ENCODE results near the gene PTPRO. TPM values are rescaled to one million over a fixed set of nuclear protein-coding genes. Genes with fewer than 3 reads are reported as not detected.

PTPRO gene
- total and polyA plus RNA-seq, 8 donors: 0.35 to 11.6 (median 0.68) TPM; not detected in 3

DNA sequence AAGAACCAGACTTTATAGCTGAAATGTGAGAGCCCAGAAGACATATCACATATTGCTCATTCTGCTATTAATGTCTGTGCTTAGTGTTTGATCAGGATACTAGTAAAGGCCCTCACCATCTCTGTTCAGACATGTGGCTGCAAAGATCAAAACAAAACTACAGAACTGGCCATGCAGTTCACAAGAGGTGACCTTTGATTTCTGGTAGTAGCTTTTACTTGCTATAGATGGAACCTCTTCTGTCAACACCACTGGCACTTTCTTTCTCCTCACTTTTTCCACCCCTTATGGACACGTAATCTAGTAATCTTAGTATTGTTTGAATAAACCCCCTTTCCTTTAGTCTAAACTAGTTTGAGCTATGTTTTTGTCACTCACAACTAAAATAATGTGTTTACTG is 252.0 kb downstream of the PTPRO start:
- DNase-seq: no peak
- peaks cover 0 to 12% (median 5%) of the 10 kb centered on the region in 4 donors for H3K4me1 ChIP-seq
- intact Hi-C loops (cut with DNase I; ENCODE audit: low total_unique reads): no loop called here
- no peaks in the 10 kb centered on the region for H3K9me3 ChIP-seq
- no peaks in the 10 kb centered on the region for H3K36me3 ChIP-seq
- TF ChIP-seq EP300 (IDR thresholded peaks at IDR 0.05): no peak
- TF ChIP-seq, protein P1, sequence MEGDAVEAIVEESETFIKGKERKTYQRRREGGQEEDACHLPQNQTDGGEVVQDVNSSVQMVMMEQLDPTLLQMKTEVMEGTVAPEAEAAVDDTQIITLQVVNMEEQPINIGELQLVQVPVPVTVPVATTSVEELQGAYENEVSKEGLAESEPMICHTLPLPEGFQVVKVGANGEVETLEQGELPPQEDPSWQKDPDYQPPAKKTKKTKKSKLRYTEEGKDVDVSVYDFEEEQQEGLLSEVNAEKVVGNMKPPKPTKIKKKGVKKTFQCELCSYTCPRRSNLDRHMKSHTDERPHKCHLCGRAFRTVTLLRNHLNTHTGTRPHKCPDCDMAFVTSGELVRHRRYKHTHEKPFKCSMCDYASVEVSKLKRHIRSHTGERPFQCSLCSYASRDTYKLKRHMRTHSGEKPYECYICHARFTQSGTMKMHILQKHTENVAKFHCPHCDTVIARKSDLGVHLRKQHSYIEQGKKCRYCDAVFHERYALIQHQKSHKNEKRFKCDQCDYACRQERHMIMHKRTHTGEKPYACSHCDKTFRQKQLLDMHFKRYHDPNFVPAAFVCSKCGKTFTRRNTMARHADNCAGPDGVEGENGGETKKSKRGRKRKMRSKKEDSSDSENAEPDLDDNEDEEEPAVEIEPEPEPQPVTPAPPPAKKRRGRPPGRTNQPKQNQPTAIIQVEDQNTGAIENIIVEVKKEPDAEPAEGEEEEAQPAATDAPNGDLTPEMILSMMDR (IDR thresholded peaks at IDR 0.05): no peak
- no peak for TF ChIP-seq POLR2AphosphoS5 (IDR thresholded peaks at IDR 0.05)
- TF ChIP-seq POLR2A (IDR thresholded peaks at IDR 0.05): no peak
- H3K4me3 ChIP-seq: no peak overlapping the region
- no peaks in the 10 kb centered on the region for H3K27me3 ChIP-seq
- WGBS, 5 donors: 71 to 86% (median 83%) methylated on average over 1 of the region's 1 CpG
- H3K27ac ChIP-seq: no peak overlapping the region

DNA sequence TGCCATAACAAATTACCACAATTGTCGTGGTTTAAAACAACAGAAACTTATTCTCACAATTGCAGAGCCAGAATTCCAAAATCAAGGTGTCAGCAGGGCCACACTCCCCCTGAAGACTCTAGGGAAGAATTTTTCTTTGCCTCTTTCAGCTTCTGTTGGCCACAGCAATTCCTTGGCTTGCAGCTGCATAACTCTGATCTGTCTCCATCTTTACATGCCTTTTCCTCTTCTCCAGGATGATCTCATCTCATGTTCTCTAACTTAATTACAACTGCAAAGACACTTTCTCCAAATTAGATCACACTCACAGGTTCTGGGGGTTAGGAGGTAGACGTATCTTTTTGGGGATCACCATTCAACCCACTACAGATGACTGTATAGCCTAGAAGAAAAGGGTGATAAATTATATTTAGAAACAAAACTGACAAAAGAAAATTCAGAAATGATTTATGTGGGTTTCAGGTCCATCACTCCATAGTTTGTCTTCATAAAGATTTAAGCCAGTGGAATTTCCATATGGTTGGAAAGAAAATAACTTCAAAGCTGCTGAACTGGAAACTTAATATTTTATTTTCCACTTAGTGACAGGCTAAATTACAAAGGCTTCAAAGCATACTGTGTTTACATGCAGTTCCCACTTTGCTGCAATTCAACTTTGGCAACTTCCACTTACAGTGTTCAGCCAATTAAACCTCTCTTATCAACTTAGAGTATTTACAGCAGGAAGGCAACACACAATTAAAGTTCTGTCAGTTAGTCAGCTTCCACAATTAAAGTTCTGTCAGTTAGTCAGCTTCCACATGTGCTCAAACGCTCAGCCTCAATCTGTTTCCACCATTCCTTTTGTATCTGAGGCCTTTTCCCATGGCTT is 253.6 kb downstream of the PTPRO start:
- Histone ChIP-seq H3K9me3 (no peaks in the 10 kb centered on the region), H3K27me3 (no peaks in the 10 kb centered on the region), H3K4me1 (peaks cover 0 to 7% (median 2%) of the 10 kb centered on the region in 4 donors), H3K36me3 (no peaks in the 10 kb centered on the region), H3K4me3 (no peak overlapping the region), H3K27ac (no peak overlapping the region)
- 47 to 60% (median 56%) methylated on average over 3 of the region's 3 CpGs for WGBS, 5 donors
- TF ChIP-seq EP300 (IDR thresholded peaks at IDR 0.05): no peak
- TF ChIP-seq, protein P1 (IDR thresholded peaks at IDR 0.05): no peak
- TF ChIP-seq POLR2AphosphoS5 (IDR thresholded peaks at IDR 0.05): no peak
- no peak for TF ChIP-seq POLR2A (IDR thresholded peaks at IDR 0.05)
- intact Hi-C loops (cut with DNase I; ENCODE audit: low total_unique reads): no loop called here
- DNase-seq: no peak

DNA sequence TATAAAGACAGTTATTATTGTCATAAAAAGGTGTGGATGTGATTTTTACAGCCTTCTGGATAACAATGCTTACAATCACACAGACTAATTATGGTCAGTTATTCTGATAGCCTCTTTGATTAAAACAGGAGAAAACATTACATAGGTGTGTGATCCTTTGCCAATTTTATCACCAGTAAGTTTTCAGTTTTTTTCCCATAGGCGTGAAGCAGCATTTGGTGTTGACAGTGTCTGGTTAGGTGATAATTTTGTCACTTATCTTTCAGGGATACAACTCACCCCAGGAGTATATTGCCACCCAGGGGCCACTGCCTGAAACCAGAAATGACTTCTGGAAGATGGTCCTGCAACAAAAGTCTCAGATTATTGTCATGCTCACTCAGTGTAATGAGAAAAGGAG is 258.1 kb downstream of the PTPRO start:
- intact Hi-C loops (cut with DNase I; ENCODE audit: low total_unique reads): no loop called here
- 27 to 61% (median 40%) methylated on average over 1 of the region's 1 CpG for WGBS, 5 donors

DNA sequence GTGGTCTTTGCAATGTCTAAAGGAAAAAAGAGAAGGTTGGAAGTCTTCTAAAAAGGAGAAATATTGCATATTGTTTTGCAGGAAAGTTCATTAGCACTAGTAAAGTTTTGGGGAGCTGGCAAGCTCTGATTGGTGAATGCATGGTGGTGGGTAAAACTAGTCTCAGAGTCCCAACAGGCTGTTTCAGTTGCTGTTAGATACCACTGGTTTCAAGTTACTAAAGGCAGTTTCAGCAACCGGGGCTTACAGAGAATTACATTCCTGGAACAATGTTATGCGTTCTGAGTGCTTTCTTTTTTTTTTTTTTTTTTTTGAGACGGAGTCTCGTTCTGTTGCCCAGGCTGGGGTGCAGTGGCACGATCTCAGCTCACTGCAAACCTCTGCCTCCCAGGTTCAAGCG is 258.7 kb downstream of the PTPRO start:
- H3K9me3 ChIP-seq: no peaks in the 10 kb centered on the region
- peaks cover 0 to 8% (median 0%) of the 10 kb centered on the region in 4 donors for H3K4me1 ChIP-seq
- TF ChIP-seq, protein P1 (IDR thresholded peaks at IDR 0.05): no peak
- TF ChIP-seq EP300 (IDR thresholded peaks at IDR 0.05): no peak
- no peak for TF ChIP-seq POLR2AphosphoS5 (IDR thresholded peaks at IDR 0.05)
- no peak for TF ChIP-seq POLR2A (IDR thresholded peaks at IDR 0.05)
- H3K27ac ChIP-seq: peak overlapping the region in 1 of 5 donors; percentile 48
- H3K4me3 ChIP-seq: peak overlapping the region in 1 of 4 donors; percentile 37
- WGBS, 5 donors: 17 to 40% (median 34%) methylated on average over 5 to 6 of the region's 6 CpGs
- intact Hi-C loops (cut with DNase I; ENCODE audit: low total_unique reads): no loop called here
- DNase-seq: no peak
- no peaks in the 10 kb centered on the region for H3K27me3 ChIP-seq
- H3K36me3 ChIP-seq: no peaks in the 10 kb centered on the region

More for the DNA sequence above, 258.1 kb downstream of the PTPRO start:
- Histone ChIP-seq H3K36me3 (no peaks in the 10 kb centered on the region), H3K4me3 (peak overlapping the region in 1 of 4 donors; percentile 37), H3K4me1 (peaks cover 0 to 8% (median 0%) of the 10 kb centered on the region in 4 donors), H3K9me3 (no peaks in the 10 kb centered on the region), H3K27ac (no peak overlapping the region), H3K27me3 (no peaks in the 10 kb centered on the region)
- TF ChIP-seq, protein P1 (IDR thresholded peaks at IDR 0.05): no peak
- TF ChIP-seq POLR2A (IDR thresholded peaks at IDR 0.05) (no peak), POLR2AphosphoS5 (IDR thresholded peaks at IDR 0.05) (no peak), EP300 (IDR thresholded peaks at IDR 0.05) (no peak)
- DNase-seq: no peak
